A549 (cell line): ENCODE measurements around the gene CNTNAP1. TPM values are rescaled to one million over a fixed set of nuclear protein-coding genes. Genes with fewer than 3 reads are reported as not detected.

ENCODE experiments used
- ATAC-seq, 2 experiments: fragments of 200-7000 bp in 1 of 2; fragments of >200 bp in 1 of 2; cut with Nextera tagmentation in 1 of 2; cut with Tn5 transposase in 1 of 2; 3 replicates each; pipeline versions ENCODE4 v1.8.0 to v1.9.1; 2018 to 2020; ENCODE audit warnings: mild to moderate bottlenecking in 1 of 2, moderate library complexity in 1 of 2
- CTCF ChIA-PET: fragments of 300-600 bp; sonication (Branson Sonifier 250); formaldehyde crosslinking; extraction: SDS; loops from one replicate; lab custom pipeline; 2021; ENCODE audit warnings: antibody characterized with exemption, inconsistent platforms; lab: Yijun Ruan, JAX
- POLR2A ChIA-PET: fragments of 350-600 bp; formaldehyde crosslinking; extraction: SDS; loops from one replicate; lab custom pipeline; 2021; ENCODE audit warnings: antibody characterized with exemption, inconsistent platforms; lab: Yijun Ruan, JAX
- DNase-seq, 2 experiments: peaks; one replicate each; pipeline versions ENCODE4 v3.0.0 to v3.0.0-alpha.2; 2011 to 2016; ENCODE audit warnings: low read depth in 1 of 2, low spot score in 1 of 2
- FAIRE-seq: peaks from 2 replicates; lab custom pipeline; 2011; peaks lifted over from hg19 to GRCh38; lab: Jason Lieb, UNC
- H3K27ac ChIP-seq, 2 experiments: fragments of >200 bp; sonication (Bioruptor Twin); formaldehyde crosslinking; 3 replicates each; pipeline ENCODE4 v1.5.1; 2016 to 2017
- H3K4me1 ChIP-seq: fragments of >200 bp; sonication (Bioruptor Twin); formaldehyde crosslinking; 3 replicates; pipeline ENCODE4 v1.6.1; 2016
- H3K4me2 ChIP-seq: fragments of >200 bp; sonication (Bioruptor Twin); formaldehyde crosslinking; 3 replicates; pipeline ENCODE4 v1.6.1; 2016
- H3K4me3 ChIP-seq: fragments of >200 bp; sonication (Bioruptor Twin); formaldehyde crosslinking; 3 replicates; pipeline ENCODE4 v1.5.1; 2016
- H3K9me3 ChIP-seq: fragments of >200 bp; sonication (Bioruptor Twin); formaldehyde crosslinking; 3 replicates; pipeline ENCODE4 v1.6.1; 2016
- BHLHE40 ChIP-seq: IDR thresholded peaks from 2 replicates; pipeline ENCODE4 v1.6.1; 2012; ENCODE audit warnings: low read depth, low read length, inconsistent platforms
- CBX2 ChIP-seq: fragments of 200-600 bp; sonication (generic); IDR thresholded peaks from 2 replicates; pipeline ENCODE4 v1.6.1; 2016; ENCODE audit warnings: low read depth, mild to moderate bottlenecking, borderline replicate concordance
- CBX8 ChIP-seq: fragments of 200-600 bp; sonication (generic); IDR thresholded peaks from 2 replicates; pipeline ENCODE4 v1.6.1; 2016
- CEBPB ChIP-seq, 2 experiments: fragments of >200 bp in 1 of 2; sonication (Bioruptor Twin) in 1 of 2; formaldehyde crosslinking in 1 of 2; IDR thresholded peaks; 2 replicates each; pipeline ENCODE4 v1.6.1; 2012 to 2016
- EHF ChIP-seq: fragments of 250-450 bp; sonication (Bioruptor Pico); IDR thresholded peaks from 2 replicates; pipeline ENCODE4 v1.5.0; 2020; ENCODE audit warnings: mild to moderate bottlenecking
- EHMT2 ChIP-seq: fragments of 200-600 bp; sonication (generic); IDR thresholded peaks from 2 replicates; pipeline ENCODE4 v1.6.1; 2016; ENCODE audit warnings: antibody characterized with exemption, low read depth, mild to moderate bottlenecking, moderate library complexity
- ESRRA ChIP-seq: fragments of 150-350 bp; IDR thresholded peaks from 2 replicates; pipeline ENCODE4 v1.6.1; 2014; ENCODE audit warnings: mild to moderate bottlenecking, low read length, borderline replicate concordance
- FOSB ChIP-seq: fragments of 250-450 bp; sonication (Bioruptor Pico); IDR thresholded peaks from 2 replicates; pipeline ENCODE4 v1.5.0; 2020; ENCODE audit warnings: mild to moderate bottlenecking, moderate library complexity
- FOXS1 ChIP-seq: fragments of 250-450 bp; sonication (Bioruptor Pico); IDR thresholded peaks from 2 replicates; pipeline ENCODE4 v1.5.0; 2020; ENCODE audit warnings: mild to moderate bottlenecking, moderate library complexity
- HEYL ChIP-seq: fragments of 250-450 bp; sonication (Bioruptor Pico); IDR thresholded peaks from 2 replicates; pipeline ENCODE4 v1.8.0; 2021; ENCODE audit warnings: mild to moderate bottlenecking, moderate library complexity
- KDM5A ChIP-seq: fragments of 200-600 bp; sonication (generic); IDR thresholded peaks from 2 replicates; pipeline ENCODE4 v1.6.1; 2016; ENCODE audit warnings: antibody characterized with exemption, mild to moderate bottlenecking
- MAZ ChIP-seq: fragments of 150-350 bp; IDR thresholded peaks from 2 replicates; pipeline ENCODE4 v1.6.1; 2014; ENCODE audit warnings: antibody characterized with exemption, low read depth, low read length, borderline replicate concordance
- NFE2L2 ChIP-seq: fragments of 150-350 bp; conservative IDR thresholded peaks from 2 replicates; pipeline ENCODE4 v1.6.1; 2014; ENCODE audit warnings: low read length
- NR3C1 ChIP-seq: fragments of >200 bp; sonication (Bioruptor Twin); formaldehyde crosslinking; IDR thresholded peaks from 3 replicates; pipeline ENCODE4 v1.6.1; 2017
- POLR2A ChIP-seq: IDR thresholded peaks from 2 replicates; pipeline ENCODE4 v1.6.1; 2012; ENCODE audit warnings: mild to moderate bottlenecking, low read length
- RARB ChIP-seq: fragments of 250-450 bp; sonication (Bioruptor Pico); IDR thresholded peaks from 2 replicates; pipeline ENCODE4 v1.8.0; 2021; ENCODE audit warnings: mild to moderate bottlenecking, moderate library complexity
- RFX5 ChIP-seq: fragments of 450-650 bp; IDR thresholded peaks from 2 replicates; pipeline ENCODE4 v1.7.1; 2014; ENCODE audit warnings: antibody characterized with exemption, mild to moderate bottlenecking, moderate library complexity
- SREBF2 ChIP-seq: fragments of 450-650 bp; IDR thresholded peaks from 2 replicates; pipeline ENCODE4 v1.6.1; 2014; ENCODE audit warnings: mild to moderate bottlenecking, moderate library complexity
- ZC3H11A ChIP-seq: fragments of 450-650 bp; IDR thresholded peaks from 2 replicates; pipeline ENCODE4 v1.6.1; 2014; ENCODE audit warnings: antibody characterized with exemption, mild to moderate bottlenecking
- WGBS: methylation state at CpG from one replicate; pipeline ENCODE4 v1.1.6; 2017; ENCODE audit errors: missing lambda C conversion rate; 5-methylcytosine and 5-hydroxymethylcytosine counted together
- polyA plus RNA-seq, 4 experiments: library from polyadenylated mRNA; depleted of rRNA in 3 of 4; stranded (reverse); fragments of >200 nt; fragmentation: RNase III in 1 of 4; extraction: RNeasy Plus Mini Kit Qiagen cat#74134 plus additional on column Dnase treatment in 1 of 4; gene quantifications; 2 replicates in 3 of 4; 3 replicates in 1 of 4; pipeline ENCODE4 v1.2.3, GENCODE V29; 2011 to 2017
- TF ChIP-seq, protein P1 (sequence below): fragments of 200-600 bp; sonication (generic); IDR thresholded peaks from 2 replicates; pipeline ENCODE4 v1.6.1; 2016; ENCODE audit warnings: antibody characterized with exemption, mild to moderate bottlenecking, moderate library complexity

Gene CNTNAP1
- polyA plus RNA-seq, 2 of the 4 experiments (the other 2 are of a cell fraction), result 6.3 to 8.2 TPM

- 93% methylated on average over 20 of the region's 20 CpGs for WGBS
- DNase-seq (peak in 1 of 2 experiments; percentile 54), FAIRE-seq (no peak), ATAC-seq (no peak)
- H3K27ac ChIP-seq, result peak overlapping the region; percentile 92 to 98; a peak in 5 of 6 replicates
- H3K4me3 ChIP-seq, result no peak overlapping the region
- H3K9me3 ChIP-seq, result no peaks in the 10 kb centered on the region
- POLR2A ChIA-PET, result interaction anchor here (1.2 to 4.9 kb wide), 4 partner anchors 13 to 103 kb away, joined by 4 to 63 read pairs (median 47); partner anchors contain the start of genes PSMC3IP, RETREG3 and TUBG1
- CTCF ChIA-PET, result interaction anchor here (0.6 to 15.7 kb wide), 33 partner anchors 9 to 264 kb away, joined by 3 to 394 read pairs (median 4); partner anchors contain the start of genes BECN1, PSMC3IP, PSME3 and RETREG3
- peak overlapping the region; percentile 91 for H3K4me2 ChIP-seq
- TF ChIP-seq CBX2 (no peak), POLR2A (no peak), EHF (CRISPR knock-in tag) (no peak), NR3C1 (no peak), EHMT2 (no peak), KDM5A (no peak), CEBPB (IDR thresholded peaks at IDR 0.05) (no peak), RARB (CRISPR knock-in tag) (no peak), ZC3H11A (no peak), FOXS1 (CRISPR knock-in tag) (no peak), SREBF2 (no peak), ESRRA (no peak), FOSB (CRISPR knock-in tag) (no peak), MAZ (no peak)
- TF ChIP-seq, protein P1, sequence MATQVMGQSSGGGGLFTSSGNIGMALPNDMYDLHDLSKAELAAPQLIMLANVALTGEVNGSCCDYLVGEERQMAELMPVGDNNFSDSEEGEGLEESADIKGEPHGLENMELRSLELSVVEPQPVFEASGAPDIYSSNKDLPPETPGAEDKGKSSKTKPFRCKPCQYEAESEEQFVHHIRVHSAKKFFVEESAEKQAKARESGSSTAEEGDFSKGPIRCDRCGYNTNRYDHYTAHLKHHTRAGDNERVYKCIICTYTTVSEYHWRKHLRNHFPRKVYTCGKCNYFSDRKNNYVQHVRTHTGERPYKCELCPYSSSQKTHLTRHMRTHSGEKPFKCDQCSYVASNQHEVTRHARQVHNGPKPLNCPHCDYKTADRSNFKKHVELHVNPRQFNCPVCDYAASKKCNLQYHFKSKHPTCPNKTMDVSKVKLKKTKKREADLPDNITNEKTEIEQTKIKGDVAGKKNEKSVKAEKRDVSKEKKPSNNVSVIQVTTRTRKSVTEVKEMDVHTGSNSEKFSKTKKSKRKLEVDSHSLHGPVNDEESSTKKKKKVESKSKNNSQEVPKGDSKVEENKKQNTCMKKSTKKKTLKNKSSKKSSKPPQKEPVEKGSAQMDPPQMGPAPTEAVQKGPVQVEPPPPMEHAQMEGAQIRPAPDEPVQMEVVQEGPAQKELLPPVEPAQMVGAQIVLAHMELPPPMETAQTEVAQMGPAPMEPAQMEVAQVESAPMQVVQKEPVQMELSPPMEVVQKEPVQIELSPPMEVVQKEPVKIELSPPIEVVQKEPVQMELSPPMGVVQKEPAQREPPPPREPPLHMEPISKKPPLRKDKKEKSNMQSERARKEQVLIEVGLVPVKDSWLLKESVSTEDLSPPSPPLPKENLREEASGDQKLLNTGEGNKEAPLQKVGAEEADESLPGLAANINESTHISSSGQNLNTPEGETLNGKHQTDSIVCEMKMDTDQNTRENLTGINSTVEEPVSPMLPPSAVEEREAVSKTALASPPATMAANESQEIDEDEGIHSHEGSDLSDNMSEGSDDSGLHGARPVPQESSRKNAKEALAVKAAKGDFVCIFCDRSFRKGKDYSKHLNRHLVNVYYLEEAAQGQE, result no peak
- peaks cover 37% of the 10 kb centered on the region for H3K4me1 ChIP-seq
Measured at GRCh38 chr17:42680331-42680808, 2.0 kb upstream of the CNTNAP1 start.

GRCh38 chr17:42682722-42683403 is 532 bp downstream of the CNTNAP1 start:
- TF ChIP-seq KDM5A (no peak), CBX8 (no peak), RFX5 (no peak), NFE2L2 (no peak), BHLHE40 (no peak), HEYL (CRISPR knock-in tag) (no peak), RARB (CRISPR knock-in tag) (no peak)
- TF ChIP-seq, all 56 proteins: peak for 0
- CTCF ChIA-PET, result interaction anchor here (0.5 to 4.4 kb wide), 18 partner anchors 9 to 415 kb away, joined by 3 to 44 read pairs (median 4); partner anchors contain the start of genes PSMC3IP, RETREG3 and TUBG1
- WGBS, result 46% methylated on average over 34 of the region's 34 CpGs

More at GRCh38 chr17:42682722-42683403, 532 bp downstream of the CNTNAP1 start:
- POLR2A ChIA-PET, result interaction anchor here (0.8 to 1.0 kb wide), 2 partner anchors 104 to 134 kb away, joined by 3 read pairs; no protein-coding TSS in a partner anchor
- peak overlapping the region; percentile 50 for H3K4me2 ChIP-seq
- H3K27ac ChIP-seq, result peak overlapping the region; percentile 62 to 80
- ATAC-seq (peak in 1 of 2 experiments; percentile 5; a peak in 3 of 6 replicates), FAIRE-seq (no peak), DNase-seq (peak; percentile 46 to 58)
- H3K9me3 ChIP-seq, result no peaks in the 10 kb centered on the region
- peak overlapping the region; percentile 47 for H3K4me3 ChIP-seq
- peaks cover 27% of the 10 kb centered on the region for H3K4me1 ChIP-seq
